ENCODE measurements around the gene HEBP2.

Gene HEBP2

GRCh38 chr6:138401960-138402837 is 1.8 kb upstream of the HEBP2 start:
- ATAC-seq = no peak
- TF ChIP-seq ZFP3 (CRISPR knock-in tag; IDR thresholded peaks at IDR 0.05) (no peak), SNAI2 (CRISPR knock-in tag; IDR thresholded peaks at IDR 0.05) (no peak), POU6F1 (CRISPR knock-in tag; IDR thresholded peaks at IDR 0.05; ENCODE audit: borderline replicate concordance, low read depth) (no peak), GLIS3 (CRISPR knock-in tag; IDR thresholded peaks at IDR 0.05) (no peak), ZNF8 (CRISPR knock-in tag; IDR thresholded peaks at IDR 0.05) (no peak), ZFP30 (CRISPR knock-in tag; IDR thresholded peaks at IDR 0.05) (no peak), OSR1 (CRISPR knock-in tag; IDR thresholded peaks at IDR 0.05) (no peak), CSDC2 (CRISPR knock-in tag; IDR thresholded peaks at IDR 0.05) (no peak), ARNTL (CRISPR knock-in tag; IDR thresholded peaks at IDR 0.05; ENCODE audit: borderline replicate concordance, low read depth) (no peak), ESRRG (CRISPR knock-in tag; IDR thresholded peaks at IDR 0.05) (no peak), CSRNP3 (CRISPR knock-in tag; IDR thresholded peaks at IDR 0.05) (no peak), ZNF565 (CRISPR knock-in tag; conservative IDR thresholded peaks at IDR 0.05; ENCODE audit: low read depth) (no peak), TCF4 (CRISPR knock-in tag; IDR thresholded peaks at IDR 0.05; ENCODE audit: borderline replicate concordance) (no peak), CREB5 (CRISPR knock-in tag; IDR thresholded peaks at IDR 0.05; ENCODE audit: low read depth) (no peak), RARB (CRISPR knock-in tag; IDR thresholded peaks at IDR 0.05) (no peak)

- TF ChIP-seq TOX (CRISPR knock-in tag; IDR thresholded peaks at IDR 0.05; ENCODE audit: borderline replicate concordance) = no peak
- TF ChIP-seq CSDC2 (CRISPR knock-in tag; IDR thresholded peaks at IDR 0.05) = no peak
- TF ChIP-seq ISL1 (CRISPR knock-in tag; IDR thresholded peaks at IDR 0.05) = no peak
- TF ChIP-seq OSR1 (CRISPR knock-in tag; IDR thresholded peaks at IDR 0.05) = no peak
- no peak for ATAC-seq
These were observed 1.2 kb upstream of the HEBP2 start for GRCh38 chr6:138402838-138403187.

- ATAC-seq = peak; percentile 46
- no peak for TF ChIP-seq ZC3H10 (CRISPR knock-in tag; IDR thresholded peaks at IDR 0.05)
- TF ChIP-seq CSDC2 (CRISPR knock-in tag; IDR thresholded peaks at IDR 0.05) = no peak
- no peak for TF ChIP-seq ISL1 (CRISPR knock-in tag; IDR thresholded peaks at IDR 0.05)
- TF ChIP-seq RARB (CRISPR knock-in tag; IDR thresholded peaks at IDR 0.05) = no peak
- TF ChIP-seq GLIS3 (CRISPR knock-in tag; IDR thresholded peaks at IDR 0.05) = no peak
- TF ChIP-seq OSR1 (CRISPR knock-in tag; IDR thresholded peaks at IDR 0.05) = no peak
- TF ChIP-seq CREB5 (CRISPR knock-in tag; IDR thresholded peaks at IDR 0.05; ENCODE audit: low read depth) = no peak
- TF ChIP-seq TCF4 (CRISPR knock-in tag; IDR thresholded peaks at IDR 0.05; ENCODE audit: borderline replicate concordance) = no peak
- TF ChIP-seq ARNTL (CRISPR knock-in tag; IDR thresholded peaks at IDR 0.05; ENCODE audit: borderline replicate concordance, low read depth) = no peak
- no peak for TF ChIP-seq TOX (CRISPR knock-in tag; IDR thresholded peaks at IDR 0.05; ENCODE audit: borderline replicate concordance)
- TF ChIP-seq POU6F1 (CRISPR knock-in tag; IDR thresholded peaks at IDR 0.05; ENCODE audit: borderline replicate concordance, low read depth) = no peak
- no peak for TF ChIP-seq ZNF70 (CRISPR knock-in tag; IDR thresholded peaks at IDR 0.05)
- no peak for TF ChIP-seq ESRRG (CRISPR knock-in tag; IDR thresholded peaks at IDR 0.05)
- TF ChIP-seq PATZ1 (CRISPR knock-in tag; IDR thresholded peaks at IDR 0.05; ENCODE audit: borderline replicate concordance) = no peak
- no peak for TF ChIP-seq PPARA (CRISPR knock-in tag; IDR thresholded peaks at IDR 0.05; ENCODE audit: borderline replicate concordance)
These were observed 661 bp upstream of the HEBP2 start for GRCh38 chr6:138403324-138403800.

Data from SK-N-SH treated with all-trans-retinoic acid at 6 μM for 48 hours (cell line).